CD14-positive monocyte (primary cell): ENCODE data around the gene ZNF717. TPM values are rescaled to one million over a fixed set of nuclear protein-coding genes. Genes with fewer than 3 reads are reported as not detected.

Experiments used
- DNase-seq, 3 donors: peaks; one replicate each; pipeline ENCODE4 v3.0.0-alpha.2; 2011 to 2022
- H2AFZ ChIP-seq: 2 replicates; pipeline ENCODE4 v1.6.0; 2012; ENCODE audit warnings: mild to moderate bottlenecking, low read depth, low read length, inconsistent platforms; ENCODE audit not compliant: insufficient read depth, poor library complexity, severe bottlenecking
- H3K27ac ChIP-seq, 2 donors: 1 replicate in 1 of 2; 2 replicates in 1 of 2; pipeline ENCODE4 v1.5.1; 2012 to 2013; ENCODE audit warnings: low read length in 2 of 2, control low read depth in 1 of 2, inconsistent platforms in 1 of 2, low read depth in 1 of 2, mild to moderate bottlenecking in 1 of 2
- H3K27me3 ChIP-seq, 2 donors: one replicate each; pipeline versions ENCODE4 v1.6.0 to v1.6.1; 2011 to 2013; ENCODE audit warnings: low read length in 2 of 2; ENCODE audit not compliant: control insufficient read depth in 2 of 2, insufficient read depth in 2 of 2
- H3K36me3 ChIP-seq, 2 donors: replicated peaks in 1 of 2; 1 replicate in 1 of 2; 2 replicates in 1 of 2; pipeline versions ENCODE4 v1.5.1 to v1.6.1; 2012 to 2013; ENCODE audit warnings: low read length in 2 of 2, control low read depth in 1 of 2, inconsistent platforms in 1 of 2, mild to moderate bottlenecking in 1 of 2; ENCODE audit not compliant: insufficient read depth in 2 of 2, control insufficient read depth in 1 of 2
- H3K4me1 ChIP-seq, 2 donors: 1 replicate in 1 of 2; 2 replicates in 1 of 2; pipeline versions ENCODE4 v1.5.1 to v1.6.1; 2012 to 2013; ENCODE audit warnings: low read length in 2 of 2, control low read depth in 1 of 2, inconsistent platforms in 1 of 2, mild to moderate bottlenecking in 1 of 2, moderate library complexity in 1 of 2; ENCODE audit not compliant: insufficient read depth in 2 of 2, control insufficient read depth in 1 of 2
- H3K4me2 ChIP-seq: replicated peaks from 2 replicates; pipeline ENCODE3; 2012; ENCODE audit warnings: low read length, moderate library complexity, mild to moderate bottlenecking; ENCODE audit not compliant: poor library complexity, severe bottlenecking; ENCODE audit errors: extremely low read depth
- H3K4me3 ChIP-seq, 3 experiments: fragments of 200-600 bp in 1 of 3; sonication (generic) in 1 of 3; replicated peaks in 1 of 3; 1 replicate in 2 of 3; 2 replicates in 1 of 3; pipeline ENCODE4 v1.5.1; 2011 to 2013; ENCODE audit warnings: low read length in 3 of 3, mild to moderate bottlenecking in 3 of 3, control low read depth in 2 of 3, low read depth in 2 of 3, inconsistent platforms in 1 of 3, moderate library complexity in 1 of 3
- H3K79me2 ChIP-seq: 2 replicates; pipeline ENCODE4 v1.6.0; 2012; ENCODE audit warnings: mild to moderate bottlenecking, control low read depth, inconsistent platforms, low read length, moderate library complexity; ENCODE audit not compliant: insufficient read depth
- H3K9ac ChIP-seq: 2 replicates; pipeline ENCODE4 v1.6.0; 2017; ENCODE audit warnings: low read length, mild to moderate bottlenecking; ENCODE audit not compliant: insufficient read depth, poor library complexity, severe bottlenecking
- H3K9me3 ChIP-seq, 2 donors: replicated peaks in 1 of 2; 1 replicate in 1 of 2; 2 replicates in 1 of 2; pipeline versions ENCODE4 v1.5.1 to v1.6.1; 2012 to 2013; ENCODE audit warnings: low read length in 2 of 2, control low read depth in 1 of 2; ENCODE audit not compliant: control insufficient read depth in 1 of 2, insufficient read depth in 1 of 2
- H4K20me1 ChIP-seq: 2 replicates; pipeline ENCODE4 v1.6.0; 2012; ENCODE audit warnings: mild to moderate bottlenecking, low read length, control low read depth, moderate library complexity; ENCODE audit not compliant: insufficient read depth
- H3K27ac Mint-ChIP-seq, 7 donors: one replicate each; pipeline ENCODE4 v1.8.0; 2020; ENCODE audit warnings: mild to moderate bottlenecking in 7 of 7, mixed read lengths in 7 of 7, moderate library complexity in 6 of 7, inconsistent platforms in 2 of 7
- H3K27me3 Mint-ChIP-seq, 3 donors: one replicate each; pipeline ENCODE4 v1.8.0; 2021 to 2022; ENCODE audit warnings: low read depth in 3 of 3, mild to moderate bottlenecking in 3 of 3, mixed read lengths in 3 of 3, moderate library complexity in 3 of 3, inconsistent platforms in 1 of 3
- H3K36me3 Mint-ChIP-seq, 2 donors: one replicate each; pipeline ENCODE4 v1.8.0; 2020; ENCODE audit warnings: mixed read lengths in 2 of 2, inconsistent platforms in 1 of 2, mild to moderate bottlenecking in 1 of 2
- H3K4me1 Mint-ChIP-seq: one replicate; pipeline ENCODE4 v1.8.0; 2020; ENCODE audit warnings: mild to moderate bottlenecking, mixed read lengths
- H3K4me3 Mint-ChIP-seq, 2 donors: one replicate each; pipeline ENCODE4 v1.8.0; 2020; ENCODE audit warnings: mild to moderate bottlenecking in 2 of 2, mixed read lengths in 2 of 2, moderate library complexity in 1 of 2
- H3K9me3 Mint-ChIP-seq, 7 donors: one replicate each; pipeline ENCODE4 v1.8.0; 2020 to 2022; ENCODE audit warnings: mixed read lengths in 7 of 7, mild to moderate bottlenecking in 6 of 7, moderate library complexity in 6 of 7, inconsistent platforms in 2 of 7
- WGBS: methylation state at CpG from one replicate; pipeline ENCODE4 v1.1.5; 2013; ENCODE audit warnings: missing lambda C conversion rate; ENCODE audit not compliant: insufficient coverage; 5-methylcytosine and 5-hydroxymethylcytosine counted together
- intact Hi-C, 2 donors: fragments of 100-400 bp; cut with micrococcal nuclease; formaldehyde crosslinking; loops; one replicate each; pipeline versions ENCODE4 v1.15.0 to v1.15.1; 2023
- polyA plus RNA-seq, 3 donors: library from polyadenylated mRNA; depleted of rRNA in 1 of 3; unstranded in 2 of 3; stranded (reverse) in 1 of 3; fragments of 300-500 nt in 2 of 3; fragments of >200 nt in 1 of 3; fragmentation: Illumina TruSeq in 2 of 3; gene quantifications; 1 replicate in 2 of 3; 2 replicates in 1 of 3; pipeline ENCODE4 v1.2.3, GENCODE V29; 2012 to 2021
- TF ChIP-seq, protein P1 (sequence below): fragments of 200-600 bp; IDR thresholded peaks from one replicate; pipeline ENCODE4 v1.8.0; 2022; ENCODE audit warnings: antibody characterized with exemption, mild to moderate bottlenecking

Gene ZNF717
- polyA plus RNA-seq, 3 donors = 3.4 to 4.2 (median 3.4) TPM

GRCh38 chr3:75727985-75728384 is 57.4 kb downstream of the ZNF717 start:
- Histone ChIP-seq H3K79me2 (no peaks in the 10 kb centered on the region), H3K9ac (no peak overlapping the region), H3K4me1 (no peaks in the 10 kb centered on the region), H3K9me3 (peaks cover 56 to 91% of the 10 kb centered on the region in 2 donors), H3K27ac (no peak overlapping the region), H3K4me2 (no peak overlapping the region), H3K27me3 (no peaks in the 10 kb centered on the region), H3K36me3 (no peaks in the 10 kb centered on the region), H4K20me1 (no peaks in the 10 kb centered on the region), H3K4me3 (no peak overlapping the region), H2AFZ (no peak overlapping the region)
- Mint-ChIP-seq H3K27me3 (peaks cover 0 to 1% (median 0%) of the 10 kb centered on the region in 3 donors), H3K9me3 (peaks cover 36 to 92% (median 75%) of the 10 kb centered on the region in 7 donors), H3K36me3 (peaks cover 0 to 10% of the 10 kb centered on the region in 2 donors), H3K4me3 (no peak overlapping the region), H3K27ac (no peak overlapping the region), H3K4me1 (no peaks in the 10 kb centered on the region)
- TF ChIP-seq, protein P1, sequence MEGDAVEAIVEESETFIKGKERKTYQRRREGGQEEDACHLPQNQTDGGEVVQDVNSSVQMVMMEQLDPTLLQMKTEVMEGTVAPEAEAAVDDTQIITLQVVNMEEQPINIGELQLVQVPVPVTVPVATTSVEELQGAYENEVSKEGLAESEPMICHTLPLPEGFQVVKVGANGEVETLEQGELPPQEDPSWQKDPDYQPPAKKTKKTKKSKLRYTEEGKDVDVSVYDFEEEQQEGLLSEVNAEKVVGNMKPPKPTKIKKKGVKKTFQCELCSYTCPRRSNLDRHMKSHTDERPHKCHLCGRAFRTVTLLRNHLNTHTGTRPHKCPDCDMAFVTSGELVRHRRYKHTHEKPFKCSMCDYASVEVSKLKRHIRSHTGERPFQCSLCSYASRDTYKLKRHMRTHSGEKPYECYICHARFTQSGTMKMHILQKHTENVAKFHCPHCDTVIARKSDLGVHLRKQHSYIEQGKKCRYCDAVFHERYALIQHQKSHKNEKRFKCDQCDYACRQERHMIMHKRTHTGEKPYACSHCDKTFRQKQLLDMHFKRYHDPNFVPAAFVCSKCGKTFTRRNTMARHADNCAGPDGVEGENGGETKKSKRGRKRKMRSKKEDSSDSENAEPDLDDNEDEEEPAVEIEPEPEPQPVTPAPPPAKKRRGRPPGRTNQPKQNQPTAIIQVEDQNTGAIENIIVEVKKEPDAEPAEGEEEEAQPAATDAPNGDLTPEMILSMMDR = no peak
- DNase-seq = no peak
- intact Hi-C loops = no loop called here
- WGBS = no CpG with 5 or more reads among the region's 2 CpGs

- 22% methylated on average over 1 of the region's 2 CpGs for WGBS
- H4K20me1 ChIP-seq = no peaks in the 10 kb centered on the region
- peaks cover 15 to 32% (median 24%) of the 10 kb centered on the region in 7 donors for H3K9me3 Mint-ChIP-seq
- no peaks in the 10 kb centered on the region for H3K36me3 ChIP-seq
- no peaks in the 10 kb centered on the region for H3K4me1 Mint-ChIP-seq
- H3K27me3 ChIP-seq = no peaks in the 10 kb centered on the region
- H3K9ac ChIP-seq = no peak overlapping the region
- no peak overlapping the region for H3K4me3 ChIP-seq
- H3K27me3 Mint-ChIP-seq = no peaks in the 10 kb centered on the region
- H3K4me3 Mint-ChIP-seq = no peak overlapping the region
- H3K4me1 ChIP-seq = no peaks in the 10 kb centered on the region
- H3K9me3 ChIP-seq = peaks cover 14 to 17% of the 10 kb centered on the region in 2 donors
- no peak overlapping the region for H3K4me2 ChIP-seq
- H3K27ac Mint-ChIP-seq = no peak overlapping the region
- TF ChIP-seq, protein P1 = no peak
- no peak overlapping the region for H2AFZ ChIP-seq
- intact Hi-C loops = no loop called here
- DNase-seq = no peak
- no peaks in the 10 kb centered on the region for H3K79me2 ChIP-seq
- no peaks in the 10 kb centered on the region for H3K36me3 Mint-ChIP-seq
- no peak overlapping the region for H3K27ac ChIP-seq
Measured at GRCh38 chr3:75692061-75692460, 93.3 kb downstream of the ZNF717 start.
